IPS-18c (cell line): Measurements from ENCODE around the gene DPP4.
"Not testable (repeated sequence)": the region's sequence is repeated elsewhere in the genome, so short reads cannot be mapped to it uniquely, and the experiment has no call there.

ENCODE experiments used
- H3K4me3 ChIP-seq: 2 replicates; pipeline ENCODE4 v1.7.0; 2013; ENCODE audit warnings: low read depth, mild to moderate bottlenecking, low read length, moderate library complexity; ENCODE audit not compliant: insufficient read depth
- H3K9me3 ChIP-seq: one replicate; pipeline ENCODE4 v1.6.1; 2013; ENCODE audit warnings: mild to moderate bottlenecking, low read length, moderate library complexity; ENCODE audit not compliant: control insufficient read depth, insufficient read depth

DPP4 gene

DNA sequence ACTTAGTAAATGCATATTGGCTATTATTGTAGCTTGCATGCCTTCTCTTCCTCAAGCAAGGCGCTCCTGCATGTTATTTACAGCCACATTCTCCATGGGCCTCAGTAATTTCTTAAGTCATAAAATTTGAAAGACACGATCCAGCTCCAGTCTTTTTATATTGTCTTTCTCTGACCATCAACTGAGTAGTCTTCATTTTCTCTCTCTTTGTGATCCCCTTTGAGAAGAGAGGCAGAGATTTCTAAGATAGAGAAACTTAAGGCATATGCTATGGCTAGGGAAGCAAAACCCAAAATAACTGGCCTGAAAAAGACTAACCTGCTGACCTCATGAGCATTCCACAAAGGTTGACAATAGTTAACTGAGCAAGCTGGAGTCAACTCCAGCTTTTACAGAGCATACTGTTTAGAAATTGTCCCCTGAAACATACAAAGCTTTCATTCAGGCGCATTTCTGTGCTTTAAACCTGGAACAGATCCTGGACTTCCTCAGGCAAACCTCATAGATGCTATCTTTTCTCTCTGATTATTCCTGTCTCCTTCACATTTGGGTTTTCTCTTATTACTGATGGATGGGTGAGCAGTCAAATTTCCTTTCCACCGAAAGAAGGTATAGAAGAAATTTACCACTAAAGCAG is 4.6 kb downstream of the DPP4 start:
- Histone ChIP-seq H3K4me3 (no peak overlapping the region), H3K9me3 (no peaks in the 10 kb centered on the region)

DNA sequence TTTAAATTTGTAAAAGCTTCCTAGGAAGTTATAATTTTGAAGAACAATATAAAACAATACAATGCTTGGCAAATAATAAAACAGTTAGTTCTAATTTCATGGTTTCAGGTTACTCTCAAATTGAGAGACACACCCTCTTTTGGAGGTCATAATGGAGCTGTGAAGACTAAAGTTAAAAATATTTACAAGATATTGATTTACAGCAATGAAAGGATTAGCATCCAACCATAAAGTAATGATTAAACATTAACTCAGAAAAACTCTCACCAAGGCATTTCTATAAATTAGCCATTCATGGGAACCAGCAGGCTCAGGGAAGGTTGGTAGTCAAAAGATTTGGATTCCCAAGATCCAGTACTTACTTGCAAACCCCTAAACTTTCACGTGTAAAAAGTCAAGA is 6.4 kb downstream of the DPP4 start:
- Histone ChIP-seq H3K9me3 (no peaks in the 10 kb centered on the region), H3K4me3 (no peak overlapping the region)

DNA sequence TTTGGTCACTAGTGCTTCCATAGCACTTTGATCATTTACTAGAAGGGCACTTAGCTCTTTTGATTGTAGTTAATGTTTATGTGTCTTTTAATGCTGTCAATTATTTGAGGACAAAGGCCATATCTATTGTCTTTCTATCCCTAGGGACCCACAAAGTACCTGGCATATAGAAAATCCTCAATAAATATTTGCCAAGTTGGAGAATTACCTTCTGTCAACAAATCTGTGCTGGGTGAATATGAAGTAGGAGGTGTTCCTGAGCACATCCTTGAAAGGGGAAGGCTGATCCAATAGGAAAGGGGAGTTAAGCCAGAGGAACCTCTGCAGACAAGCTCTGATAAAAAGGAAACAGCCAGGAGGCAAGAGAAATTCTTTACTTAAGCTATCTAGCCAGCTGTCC is 8.2 kb downstream of the DPP4 start:
- H3K4me3 ChIP-seq = no peak overlapping the region
- no peaks in the 10 kb centered on the region for H3K9me3 ChIP-seq

DNA sequence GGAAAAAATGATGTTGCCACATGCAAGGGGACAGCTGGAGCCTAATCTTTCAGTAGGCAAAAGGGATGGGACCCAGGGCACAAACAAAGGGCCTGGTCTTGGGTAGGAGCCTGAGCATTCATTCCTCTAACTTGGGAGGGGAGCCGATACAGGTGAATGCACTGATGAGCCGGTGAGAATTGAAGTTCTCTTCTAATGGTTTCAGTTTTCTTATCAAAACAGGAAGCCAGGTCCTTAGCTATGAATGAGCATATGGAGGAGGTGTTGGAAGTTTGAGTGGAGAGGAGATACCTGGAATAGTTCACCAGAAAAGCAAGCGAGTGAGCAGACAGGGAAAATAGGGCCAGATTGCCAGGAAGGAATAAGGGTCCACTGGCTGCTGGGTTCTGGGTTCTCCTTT is 10.1 kb downstream of the DPP4 start:
- no peak overlapping the region for H3K4me3 ChIP-seq
- no peaks in the 10 kb centered on the region for H3K9me3 ChIP-seq

DNA sequence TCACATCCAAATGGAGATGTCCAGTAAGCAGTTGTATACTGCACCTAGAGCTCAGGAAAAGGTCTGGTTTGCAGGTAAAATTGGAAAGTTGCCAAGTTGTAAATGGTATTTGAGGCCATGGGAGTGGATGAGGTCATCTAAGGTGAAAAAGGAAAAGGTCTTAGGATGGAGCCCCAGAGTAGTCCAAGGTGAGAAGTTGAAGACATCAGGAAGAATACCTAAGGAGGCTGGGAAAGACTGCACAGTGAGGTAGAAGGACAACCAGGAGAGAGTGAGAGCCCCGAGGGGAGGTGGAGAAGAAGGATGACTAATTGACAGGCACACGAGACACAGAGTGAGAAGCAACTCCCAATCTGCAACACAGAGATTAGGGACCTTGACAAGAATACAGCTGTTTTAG is 10.7 kb downstream of the DPP4 start:
- H3K9me3 ChIP-seq = no peaks in the 10 kb centered on the region
- no peak overlapping the region for H3K4me3 ChIP-seq

DNA sequence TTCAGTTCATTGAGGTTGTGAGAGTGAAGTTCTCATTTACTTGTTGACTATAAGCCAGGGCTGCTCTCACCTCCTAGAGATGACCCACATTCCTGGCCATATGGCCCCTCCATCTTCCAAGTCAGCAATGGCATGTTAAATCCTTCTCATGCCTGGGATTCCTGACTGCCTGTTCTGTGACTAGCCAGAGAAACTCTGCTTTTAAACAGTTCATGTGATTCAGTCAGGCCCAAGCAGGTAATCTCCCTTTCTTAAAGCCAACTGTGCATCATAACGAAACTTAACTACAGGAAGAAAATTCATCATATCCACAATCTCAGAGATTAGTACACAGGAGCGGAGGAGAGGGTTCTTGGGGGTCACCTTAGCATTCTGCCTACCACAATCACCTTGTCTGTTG is 11.5 kb downstream of the DPP4 start:
- H3K9me3 ChIP-seq = no peaks in the 10 kb centered on the region
- no peak overlapping the region for H3K4me3 ChIP-seq

DNA sequence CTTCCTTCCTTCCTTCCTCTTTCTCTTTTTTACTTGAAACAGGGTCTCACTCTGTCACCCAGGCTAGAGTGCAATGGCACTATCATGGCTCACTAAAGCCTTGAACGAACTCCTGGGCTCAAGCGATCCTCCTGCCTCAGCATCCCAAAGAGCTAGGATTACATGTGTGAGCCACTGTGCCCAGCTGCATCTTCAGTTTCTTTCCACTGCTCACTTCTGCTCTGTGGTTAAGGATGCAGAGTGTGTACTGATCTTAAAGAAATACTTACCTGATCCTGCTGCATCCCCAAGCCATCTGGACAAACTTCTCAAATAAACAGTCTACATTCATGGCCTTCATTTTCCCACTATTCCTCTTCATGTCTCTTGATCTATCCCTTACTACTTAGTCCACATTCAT is 13.0 kb downstream of the DPP4 start:
- Histone ChIP-seq H3K4me3 (no peak overlapping the region), H3K9me3 (no peaks in the 10 kb centered on the region)

DNA sequence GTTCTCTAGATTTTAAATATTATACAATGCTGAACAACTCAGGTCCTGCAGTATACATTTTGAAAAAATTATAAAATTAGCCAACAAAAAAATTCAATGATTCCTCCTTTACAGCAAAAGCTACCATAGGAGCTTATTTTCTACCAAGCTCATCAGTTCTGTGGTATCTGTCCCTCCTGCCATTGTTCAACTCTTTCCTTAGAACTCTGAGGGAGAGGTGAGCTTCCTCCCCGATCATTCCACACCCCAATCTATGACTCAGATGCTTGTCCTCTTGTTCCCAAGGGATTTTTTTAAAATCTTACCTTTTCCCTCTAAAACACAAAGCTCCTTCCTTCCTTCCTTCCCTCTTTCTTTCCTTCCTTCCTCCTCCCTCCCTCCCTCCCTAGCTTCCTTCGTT is 13.5 kb downstream of the DPP4 start:
- Histone ChIP-seq H3K4me3 (no peak overlapping the region), H3K9me3 (no peaks in the 10 kb centered on the region)

DNA sequence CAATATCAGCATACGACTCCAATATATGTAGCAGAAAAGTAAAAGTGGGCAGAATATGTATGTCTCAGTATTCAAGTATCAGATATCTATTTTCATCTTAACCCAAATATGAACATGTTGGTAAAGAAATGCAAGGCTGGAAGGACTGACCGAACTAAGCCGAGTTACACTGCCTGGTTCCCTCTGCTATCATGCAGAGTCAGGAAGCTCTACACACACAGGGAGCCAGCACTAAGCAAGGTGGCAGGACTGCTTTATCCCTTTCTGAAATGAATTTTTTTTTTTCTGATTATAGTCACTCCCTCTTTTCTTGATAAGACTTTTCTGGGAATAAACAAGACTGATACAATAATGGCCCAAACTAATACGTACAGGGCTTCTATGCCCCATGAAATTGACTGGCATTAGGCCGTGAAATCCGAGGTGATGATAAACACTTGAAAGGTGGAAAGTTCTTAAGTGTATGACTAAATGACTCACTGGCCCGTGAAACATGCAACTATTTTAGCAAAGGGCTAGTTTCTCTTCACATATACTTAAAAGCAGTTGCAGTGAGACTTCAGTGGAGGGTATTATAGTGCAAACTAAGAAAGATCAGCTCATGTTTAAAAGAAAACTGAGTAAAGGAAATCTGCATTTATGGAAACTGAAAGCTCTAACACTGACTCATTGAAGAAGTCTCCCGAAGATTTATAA is 14.9 kb downstream of the DPP4 start:
- Histone ChIP-seq H3K9me3 (no peaks in the 10 kb centered on the region), H3K4me3 (no peak overlapping the region; the same call in 1 of the 2 replicates)

DNA sequence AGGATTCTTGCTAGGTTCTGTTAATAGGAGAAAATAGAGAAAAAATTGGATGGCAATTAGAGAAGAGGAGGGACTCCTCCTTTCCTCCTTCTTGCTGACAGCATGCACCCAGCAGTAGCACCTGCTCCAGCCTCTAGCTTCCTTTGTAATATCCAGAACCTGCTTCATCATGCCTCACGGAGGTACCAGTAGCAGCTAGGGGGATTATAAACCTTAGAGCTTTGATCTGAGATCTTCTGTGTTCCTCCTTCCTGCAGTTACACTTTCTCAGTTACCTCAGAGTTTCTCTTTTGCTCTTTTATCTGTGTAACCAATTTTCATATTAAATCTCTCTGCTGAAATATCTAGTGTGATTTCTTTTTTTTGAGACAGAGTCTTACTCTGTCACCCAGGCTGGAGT is 16.6 kb downstream of the DPP4 start:
- Histone ChIP-seq H3K9me3 (no peaks in the 10 kb centered on the region), H3K4me3 (no peak overlapping the region)

DNA sequence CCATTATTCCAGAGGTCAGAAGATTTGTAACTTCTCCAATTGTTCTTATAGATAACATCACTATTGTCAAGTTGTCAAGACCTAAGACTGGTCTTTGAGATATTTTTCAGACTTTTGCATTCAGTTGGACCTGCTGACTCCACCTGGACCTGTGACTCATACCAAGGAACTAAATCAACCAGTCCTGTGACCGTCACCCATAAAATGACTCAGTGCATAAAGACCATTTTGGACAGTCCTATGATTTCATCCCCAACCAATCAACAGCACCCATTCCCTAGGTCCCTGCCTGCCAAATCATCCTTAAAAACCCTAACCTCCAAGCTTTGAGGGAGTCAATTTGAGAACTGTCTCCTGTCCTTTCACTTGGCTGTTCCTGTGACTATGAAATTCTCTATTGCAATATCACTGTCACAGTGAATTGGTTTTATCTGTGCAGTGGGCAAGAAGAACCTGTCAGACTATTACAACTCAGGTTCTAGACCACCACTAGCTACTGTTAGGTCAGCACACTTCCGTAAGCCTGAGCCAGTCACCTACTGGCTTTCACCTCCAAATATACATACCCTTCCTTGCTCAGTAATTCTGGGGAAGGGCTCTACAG is 17.1 kb downstream of the DPP4 start:
- no peaks in the 10 kb centered on the region for H3K9me3 ChIP-seq
- no peak overlapping the region for H3K4me3 ChIP-seq

DNA sequence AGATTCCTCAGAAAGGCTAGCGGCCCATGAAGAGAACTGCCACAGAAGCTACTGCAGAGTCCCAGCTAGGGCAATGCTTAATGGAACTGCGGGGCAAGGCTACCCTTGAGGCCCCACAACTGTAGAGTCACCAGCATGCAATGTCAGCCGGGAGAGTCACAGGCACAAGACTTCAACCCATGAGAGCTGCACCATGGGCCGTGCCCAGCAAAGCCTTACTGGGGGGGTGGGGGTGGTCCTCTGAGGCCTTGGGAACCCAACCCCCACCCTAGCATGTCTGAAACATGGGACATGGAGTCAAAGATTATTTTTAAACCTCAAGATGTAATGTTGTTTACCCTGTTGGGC is 20.2 kb downstream of the DPP4 start:
- H3K4me3 ChIP-seq = no peak overlapping the region

DNA sequence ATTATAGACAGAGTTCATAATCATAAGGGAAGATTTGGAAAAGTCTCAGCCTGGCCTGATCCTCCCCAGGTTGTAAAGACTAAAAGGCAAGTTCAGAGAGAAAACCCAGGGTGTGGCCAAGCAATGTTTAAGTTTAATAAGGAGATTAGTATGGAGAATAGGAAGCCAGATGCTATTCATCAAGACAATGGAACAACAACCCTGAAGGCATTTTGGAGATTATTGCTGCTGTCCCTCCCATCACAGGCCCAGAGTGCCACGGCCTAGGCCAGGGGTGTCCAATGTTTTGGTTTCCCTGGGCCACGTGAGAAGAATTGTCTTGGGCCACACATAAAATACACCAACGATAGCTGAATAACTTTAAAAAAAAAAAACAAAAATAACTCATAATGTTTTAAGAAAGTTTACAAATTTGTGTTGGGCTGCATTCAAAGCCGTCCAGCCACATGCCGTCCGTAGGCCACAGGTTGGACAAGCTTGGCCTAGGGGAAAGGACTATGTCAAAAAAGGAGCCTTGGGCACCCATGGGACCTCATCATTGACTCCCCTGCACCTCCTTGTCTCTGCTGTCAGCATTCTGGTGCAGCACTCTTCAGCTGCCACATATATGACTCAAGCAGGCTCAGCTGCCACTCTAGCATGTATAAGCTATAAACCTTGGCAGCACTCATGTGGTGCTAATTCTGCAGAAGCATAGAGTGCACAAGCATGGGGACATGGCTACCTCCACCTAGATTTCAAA is 20.8 kb downstream of the DPP4 start:
- no peak overlapping the region for H3K4me3 ChIP-seq
- no peaks in the 10 kb centered on the region for H3K9me3 ChIP-seq

More for the DNA sequence above, 20.2 kb downstream of the DPP4 start:
- no peaks in the 10 kb centered on the region for H3K9me3 ChIP-seq

DNA sequence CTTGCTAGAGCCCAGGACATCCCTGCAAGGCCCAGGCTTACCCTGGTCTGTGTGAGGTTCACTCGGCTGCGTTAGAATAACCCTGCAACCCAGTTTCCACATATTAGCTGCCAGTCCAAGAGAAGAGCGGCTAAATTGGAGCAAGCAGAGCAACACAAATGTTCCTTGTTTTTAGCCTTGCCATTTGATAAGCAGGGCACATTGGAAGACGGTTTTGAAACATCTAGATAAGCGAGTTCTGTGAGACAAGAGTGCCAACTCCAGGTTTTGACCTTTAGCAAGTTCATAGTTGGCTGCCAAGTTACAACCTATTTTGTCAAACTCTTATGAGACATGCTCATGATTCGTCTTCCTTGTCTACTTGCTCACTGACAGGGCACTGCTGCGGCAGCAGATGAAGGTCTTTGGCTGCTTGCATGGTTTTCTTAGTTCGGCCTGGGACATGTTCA is 23.5 kb downstream of the DPP4 start:
- Histone ChIP-seq H3K9me3 (no peaks in the 10 kb centered on the region), H3K4me3 (no peak overlapping the region)

DNA sequence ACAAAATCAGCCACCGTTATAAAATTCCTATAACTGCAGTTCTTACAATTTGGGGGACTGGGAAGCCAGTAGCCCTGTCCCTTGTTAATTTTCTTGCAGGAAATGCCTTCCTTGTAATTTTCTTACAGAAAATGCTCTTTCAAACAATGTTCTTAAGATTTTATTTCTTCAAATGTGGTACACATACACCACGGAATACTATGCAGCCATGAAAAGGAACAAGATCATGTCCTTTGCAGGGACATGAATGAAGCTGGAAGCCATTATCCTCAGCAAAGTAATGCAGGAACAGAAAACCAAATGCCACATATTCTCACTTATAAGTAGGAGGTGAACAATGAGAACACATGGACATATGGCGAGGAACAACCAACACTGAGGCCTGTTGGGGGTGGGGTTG is 24.9 kb downstream of the DPP4 start:
- not testable (repeated sequence) for H3K9me3 ChIP-seq, H3K4me3 ChIP-seq

DNA sequence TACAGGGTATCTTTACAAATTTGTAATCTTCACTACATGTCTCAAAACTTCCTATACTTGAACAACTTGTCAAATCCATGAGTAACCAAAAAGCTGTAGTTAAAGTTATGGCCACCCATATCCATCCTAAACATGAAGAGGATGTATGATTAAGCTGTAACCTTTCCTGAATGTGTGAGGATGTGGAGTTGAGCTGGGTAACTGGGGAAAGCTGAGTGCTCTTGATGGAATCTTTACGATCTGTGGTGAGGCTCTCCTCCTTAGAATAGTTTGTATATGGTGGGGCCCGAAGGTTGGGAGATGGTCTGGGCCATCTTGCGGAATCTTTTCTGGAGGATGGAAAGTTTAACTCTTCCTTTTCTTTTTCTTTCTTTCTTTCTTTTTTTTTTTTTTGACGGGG is 29.4 kb downstream of the DPP4 start:
- H3K9me3 ChIP-seq = no peaks in the 10 kb centered on the region
- H3K4me3 ChIP-seq = no peak overlapping the region

DNA sequence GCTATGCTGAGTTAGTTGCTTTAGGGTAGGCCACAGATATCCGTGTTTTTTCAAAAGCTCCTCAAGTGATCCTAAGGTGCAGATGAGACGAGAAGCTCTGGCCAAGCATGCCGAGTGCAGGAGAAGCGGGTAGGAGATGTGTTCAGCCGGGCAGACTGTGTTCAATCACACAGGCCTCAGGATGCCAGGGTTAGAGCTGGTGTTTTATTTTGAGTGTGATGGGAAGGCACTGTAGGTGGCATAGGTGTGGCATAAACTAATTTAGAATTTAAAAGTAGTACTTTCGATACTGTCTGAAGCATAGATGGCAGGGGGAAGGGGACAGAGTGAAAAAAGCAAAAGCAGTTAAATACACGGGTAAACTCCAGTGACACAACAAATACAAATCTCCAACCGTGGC is 30.9 kb downstream of the DPP4 start:
- no peak overlapping the region for H3K4me3 ChIP-seq
- H3K9me3 ChIP-seq = no peaks in the 10 kb centered on the region

DNA sequence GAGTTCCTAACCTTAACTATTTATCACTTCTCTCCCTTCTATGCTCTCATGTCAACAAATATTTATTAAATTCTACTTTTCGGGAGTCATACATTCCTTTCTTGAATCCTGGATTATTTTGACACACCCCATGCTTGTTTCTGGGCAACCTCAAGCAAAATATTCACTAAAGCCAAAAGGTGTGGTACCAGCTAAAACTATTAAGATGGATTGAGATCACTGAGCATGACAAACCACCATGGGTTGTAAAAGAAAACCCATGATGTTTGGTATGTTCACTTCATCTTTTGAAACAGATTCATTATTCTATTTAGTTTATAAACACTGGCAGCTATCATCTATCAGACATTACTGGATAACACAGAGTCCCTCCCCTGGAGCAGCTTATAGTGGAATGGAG is 32.5 kb downstream of the DPP4 start:
- Histone ChIP-seq H3K9me3 (no peaks in the 10 kb centered on the region), H3K4me3 (no peak overlapping the region)
